ENCODE results near the gene SIDT2.

DNA sequence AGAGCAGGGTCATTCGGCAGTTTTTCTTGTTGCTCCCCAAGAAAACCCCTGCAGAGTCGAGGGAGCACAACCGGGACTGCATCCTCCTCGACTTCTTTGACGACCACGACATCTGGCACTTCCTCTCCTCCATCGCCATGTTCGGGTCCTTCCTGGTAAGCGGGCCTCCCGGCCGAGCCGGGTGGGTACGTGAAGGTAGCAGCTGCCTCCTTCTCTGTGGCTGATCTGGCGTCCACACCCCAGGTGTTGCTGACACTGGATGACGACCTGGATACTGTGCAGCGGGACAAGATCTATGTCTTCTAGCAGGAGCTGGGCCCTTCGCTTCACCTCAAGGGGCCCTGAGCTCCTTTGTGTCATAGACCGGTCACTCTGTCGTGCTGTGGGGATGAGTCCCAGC lies 17.2 kb downstream of the SIDT2 start:
- TF ChIP-seq, protein P1, sequence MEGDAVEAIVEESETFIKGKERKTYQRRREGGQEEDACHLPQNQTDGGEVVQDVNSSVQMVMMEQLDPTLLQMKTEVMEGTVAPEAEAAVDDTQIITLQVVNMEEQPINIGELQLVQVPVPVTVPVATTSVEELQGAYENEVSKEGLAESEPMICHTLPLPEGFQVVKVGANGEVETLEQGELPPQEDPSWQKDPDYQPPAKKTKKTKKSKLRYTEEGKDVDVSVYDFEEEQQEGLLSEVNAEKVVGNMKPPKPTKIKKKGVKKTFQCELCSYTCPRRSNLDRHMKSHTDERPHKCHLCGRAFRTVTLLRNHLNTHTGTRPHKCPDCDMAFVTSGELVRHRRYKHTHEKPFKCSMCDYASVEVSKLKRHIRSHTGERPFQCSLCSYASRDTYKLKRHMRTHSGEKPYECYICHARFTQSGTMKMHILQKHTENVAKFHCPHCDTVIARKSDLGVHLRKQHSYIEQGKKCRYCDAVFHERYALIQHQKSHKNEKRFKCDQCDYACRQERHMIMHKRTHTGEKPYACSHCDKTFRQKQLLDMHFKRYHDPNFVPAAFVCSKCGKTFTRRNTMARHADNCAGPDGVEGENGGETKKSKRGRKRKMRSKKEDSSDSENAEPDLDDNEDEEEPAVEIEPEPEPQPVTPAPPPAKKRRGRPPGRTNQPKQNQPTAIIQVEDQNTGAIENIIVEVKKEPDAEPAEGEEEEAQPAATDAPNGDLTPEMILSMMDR (IDR thresholded peaks at IDR 0.05; ENCODE audit: low read length), result no peak
- no peak for TF ChIP-seq EZH2phosphoT487 (IDR thresholded peaks at IDR 0.05; ENCODE audit: low read length)
- TF ChIP-seq EZH2 (optimal IDR thresholded peaks at IDR 0.05; ENCODE audit: low read depth, low read length), result no peak

Data from MM.1S (cell line).